IPS-18c (cell line): ENCODE measurements around the gene ALDH4A1.
A peak's percentile ranks its signal among the peaks of the same experiment; 100 is the strongest.
"Not testable (repeated sequence)": the region's sequence is repeated elsewhere in the genome, so short reads cannot be mapped to it uniquely, and the experiment has no call there.

Experiments
- H3K4me3 ChIP-seq: 2 replicates; pipeline ENCODE4 v1.7.0; 2013; ENCODE audit warnings: low read depth, mild to moderate bottlenecking, low read length, moderate library complexity; ENCODE audit not compliant: insufficient read depth
- H3K9me3 ChIP-seq: one replicate; pipeline ENCODE4 v1.6.1; 2013; ENCODE audit warnings: mild to moderate bottlenecking, low read length, moderate library complexity; ENCODE audit not compliant: control insufficient read depth, insufficient read depth

The ALDH4A1 gene

GRCh38 chr1:18913065-18913835 lies 10.9 kb upstream of the ALDH4A1 start:
- H3K4me3 ChIP-seq: no peak overlapping the region
- no peaks in the 10 kb centered on the region for H3K9me3 ChIP-seq

- Histone ChIP-seq H3K9me3 (no peaks in the 10 kb centered on the region), H3K4me3 (no peak overlapping the region)
Observed at GRCh38 chr1:18912550-18912949, 10.2 kb upstream of the ALDH4A1 start.

GRCh38 chr1:18908911-18909771 lies 6.8 kb upstream of the ALDH4A1 start:
- Histone ChIP-seq H3K9me3 (peaks cover 4% of the 10 kb centered on the region), H3K4me3 (no peak overlapping the region)

- Histone ChIP-seq H3K9me3 (peaks cover 4% of the 10 kb centered on the region), H3K4me3 (no peak overlapping the region)
Observed at GRCh38 chr1:18907917-18908845, 5.8 kb upstream of the ALDH4A1 start.

- H3K9me3 ChIP-seq: peaks cover 4% of the 10 kb centered on the region
- H3K4me3 ChIP-seq: no peak overlapping the region
Observed at GRCh38 chr1:18907021-18907916, 4.9 kb upstream of the ALDH4A1 start.

- Histone ChIP-seq H3K9me3 (peaks cover 4% of the 10 kb centered on the region), H3K4me3 (peak overlapping the region; percentile 79)
Observed at GRCh38 chr1:18903291-18903756, 969 bp upstream of the ALDH4A1 start.

GRCh38 chr1:18901952-18902522 lies 318 bp downstream of the ALDH4A1 start:
- H3K9me3 ChIP-seq: peaks cover 4% of the 10 kb centered on the region
- peak overlapping the region; percentile 79 for H3K4me3 ChIP-seq

GRCh38 chr1:18901147-18901951 lies 1.0 kb downstream of the ALDH4A1 start:
- Histone ChIP-seq H3K9me3 (peaks cover 4% of the 10 kb centered on the region), H3K4me3 (peak overlapping the region; percentile 79; the same call in 1 of the 2 replicates)

- peaks cover 2% of the 10 kb centered on the region for H3K9me3 ChIP-seq
- H3K4me3 ChIP-seq: no peak overlapping the region
Observed at GRCh38 chr1:18900303-18900841, 2.0 kb downstream of the ALDH4A1 start.

- Histone ChIP-seq H3K9me3 (peaks cover 2% of the 10 kb centered on the region), H3K4me3 (no peak overlapping the region)
Observed at GRCh38 chr1:18899363-18900049, 2.8 kb downstream of the ALDH4A1 start.

- Histone ChIP-seq H3K4me3 (no peak overlapping the region), H3K9me3 (peaks cover 2% of the 10 kb centered on the region)
Observed at GRCh38 chr1:18898567-18898966, 3.8 kb downstream of the ALDH4A1 start.

- Histone ChIP-seq H3K4me3 (no peak overlapping the region), H3K9me3 (peaks cover 2% of the 10 kb centered on the region)
Observed at GRCh38 chr1:18895317-18895716, 7.0 kb downstream of the ALDH4A1 start.

GRCh38 chr1:18893120-18893519 lies 9.2 kb downstream of the ALDH4A1 start:
- no peak overlapping the region for H3K4me3 ChIP-seq

GRCh38 chr1:18891858-18892257 lies 10.5 kb downstream of the ALDH4A1 start:
- H3K4me3 ChIP-seq: not testable (repeated sequence)

More at GRCh38 chr1:18893120-18893519, 9.2 kb downstream of the ALDH4A1 start:
- peaks cover 2% of the 10 kb centered on the region for H3K9me3 ChIP-seq

More at GRCh38 chr1:18891858-18892257, 10.5 kb downstream of the ALDH4A1 start:
- H3K9me3 ChIP-seq: not testable (repeated sequence)
